Activated CD4-positive, alpha-beta T cell treated with anti-CD3 and anti-CD28 coated beads for 24 hours (primary cell): ENCODE data around the gene TUBB2B.
"Not testable (repeated sequence)": the region's sequence is repeated elsewhere in the genome, so short reads cannot be mapped to it uniquely, and the experiment has no call there.

ENCODE experiments used
- DNase-seq, 2 donors: peaks; one replicate each; pipeline ENCODE4 v3.0.0-alpha.2; 2020; ENCODE audit warnings: low read depth in 2 of 2

TUBB2B gene

DNA sequence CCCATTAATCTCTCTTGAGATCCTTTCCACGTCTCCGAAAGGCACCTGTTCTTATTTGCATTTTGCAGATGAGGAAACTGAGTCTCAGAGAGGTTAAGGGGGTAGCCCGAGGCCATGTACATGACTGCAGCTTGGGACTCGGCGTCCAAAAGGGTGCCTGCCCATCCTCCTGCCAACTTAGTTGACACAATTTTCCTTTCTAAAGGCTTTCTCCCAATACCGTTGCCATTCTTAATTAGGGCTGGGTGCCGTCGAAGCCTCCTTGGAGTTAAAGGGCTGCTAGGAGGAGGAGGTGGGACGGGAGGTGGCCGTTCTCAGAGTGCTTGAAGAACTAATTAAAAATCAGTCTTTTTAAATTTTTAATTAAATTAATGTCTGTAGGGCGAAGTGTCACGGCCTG lies 30.7 kb upstream of the TUBB2B start:
- no peak for DNase-seq

DNA sequence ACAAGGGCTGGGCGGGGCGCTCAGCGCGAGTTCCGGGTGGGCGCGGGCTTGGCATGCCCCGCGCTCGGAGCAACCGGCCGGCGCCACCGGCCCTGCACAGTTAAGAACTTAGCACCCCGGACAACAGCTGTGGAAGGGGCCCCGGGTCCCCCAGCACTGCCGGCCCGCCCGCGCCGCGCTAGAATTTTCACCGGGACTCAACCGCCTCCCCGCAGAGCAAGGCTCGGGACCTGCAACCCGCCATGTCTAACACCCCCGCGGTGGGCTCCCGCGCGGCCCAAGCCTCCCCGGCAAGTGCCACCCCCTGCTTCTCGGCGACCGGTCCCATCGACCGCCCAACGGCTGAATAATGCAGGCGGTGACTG lies 26.1 kb upstream of the TUBB2B start:
- DNase-seq = no peak

DNA sequence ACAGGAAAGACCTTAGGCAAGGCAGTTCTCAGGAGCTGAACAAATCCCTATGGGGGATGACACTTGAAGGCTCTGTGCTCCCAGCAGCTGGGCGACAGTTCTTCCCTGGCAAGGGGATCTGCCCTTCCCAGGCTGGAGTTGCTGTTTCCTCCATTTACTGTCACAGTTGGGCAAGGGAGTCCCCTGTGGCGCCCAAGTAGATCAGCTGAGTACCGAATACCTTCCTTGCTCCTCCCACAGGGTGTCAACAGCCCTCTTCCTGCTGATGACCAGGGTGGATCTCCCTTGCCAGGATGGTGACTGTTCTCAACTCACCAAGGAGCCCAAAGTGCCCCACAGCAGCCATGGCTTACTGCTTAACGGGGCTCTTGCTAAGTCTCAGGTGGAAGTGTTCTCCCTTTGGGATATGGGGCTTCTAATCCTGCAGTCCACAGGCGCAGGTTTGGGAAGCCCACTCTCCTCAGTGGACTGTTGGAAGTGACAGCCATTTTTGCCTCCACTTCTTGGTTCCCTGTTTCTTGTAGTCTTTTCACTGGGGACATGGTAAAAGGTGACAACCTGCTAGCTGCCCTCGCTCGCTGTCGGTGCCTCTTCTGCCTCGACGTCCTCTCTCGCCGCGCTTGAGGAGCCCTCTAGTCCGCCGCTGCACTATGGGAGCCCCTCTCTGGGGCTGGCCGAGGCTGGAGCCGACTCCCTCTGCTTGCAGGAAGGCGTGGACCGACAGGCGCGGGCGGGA lies 25.6 kb upstream of the TUBB2B start:
- DNase-seq = no peak

DNA sequence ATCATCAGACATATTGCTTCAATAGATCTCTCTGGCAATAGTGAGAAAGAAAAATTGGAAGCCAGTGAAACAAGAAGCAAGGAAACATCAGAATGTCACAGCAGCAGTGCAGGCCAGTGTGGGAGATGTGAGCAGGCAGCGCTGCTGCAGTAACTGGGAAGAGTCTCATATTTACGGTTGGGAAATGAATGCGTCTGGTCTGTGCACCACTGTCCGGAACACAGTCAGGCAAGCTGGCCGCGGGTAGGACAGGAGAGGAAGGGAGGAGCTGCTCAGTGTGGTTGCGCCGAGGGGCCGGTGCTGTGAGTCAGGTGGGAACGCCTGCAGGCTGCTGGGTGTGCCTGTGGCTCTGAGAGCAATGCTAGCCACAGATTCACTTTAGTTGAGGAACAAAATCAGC lies 24.9 kb upstream of the TUBB2B start:
- no peak for DNase-seq

DNA sequence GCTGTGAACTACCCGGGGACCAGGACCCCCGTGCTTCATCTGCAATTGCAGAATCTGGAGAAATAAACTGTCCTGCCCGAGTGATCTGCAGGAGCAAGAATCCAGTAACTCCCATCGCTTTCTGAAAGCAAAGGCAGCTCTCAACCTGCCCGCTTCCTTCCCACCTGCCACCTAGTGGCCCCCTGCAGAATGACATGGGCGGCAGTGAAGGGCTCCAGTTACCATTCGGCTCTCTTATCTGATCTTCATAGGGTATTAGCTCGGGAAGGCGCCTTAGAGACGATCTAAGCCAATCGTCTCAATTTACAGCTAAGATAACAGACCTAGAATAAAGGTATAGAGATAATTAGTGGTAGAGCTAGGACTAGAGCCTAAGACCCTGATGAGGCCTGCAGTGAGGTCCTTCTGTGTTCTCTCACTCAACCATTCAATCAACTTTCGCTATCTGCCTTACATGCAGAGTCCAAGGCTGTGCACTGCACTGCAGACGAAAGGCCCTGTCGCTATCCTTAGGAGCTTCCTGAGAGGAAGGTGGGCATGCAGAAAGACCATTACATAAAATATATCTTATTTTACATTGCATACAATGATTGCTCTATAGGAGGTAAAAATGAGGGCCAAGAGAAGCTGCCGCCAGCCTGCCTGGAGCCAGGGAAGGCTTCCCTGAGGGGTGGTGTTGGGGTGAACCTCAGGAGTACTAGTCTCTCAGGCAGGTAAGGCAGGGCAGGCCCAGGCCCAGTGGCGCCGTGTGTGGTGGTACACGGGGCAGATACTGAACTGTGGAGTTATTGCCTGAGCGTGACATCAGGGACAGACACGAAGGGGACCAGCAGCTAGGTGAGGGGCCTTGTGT lies 24.2 kb upstream of the TUBB2B start:
- peak; percentile 70 to 75 for DNase-seq

DNA sequence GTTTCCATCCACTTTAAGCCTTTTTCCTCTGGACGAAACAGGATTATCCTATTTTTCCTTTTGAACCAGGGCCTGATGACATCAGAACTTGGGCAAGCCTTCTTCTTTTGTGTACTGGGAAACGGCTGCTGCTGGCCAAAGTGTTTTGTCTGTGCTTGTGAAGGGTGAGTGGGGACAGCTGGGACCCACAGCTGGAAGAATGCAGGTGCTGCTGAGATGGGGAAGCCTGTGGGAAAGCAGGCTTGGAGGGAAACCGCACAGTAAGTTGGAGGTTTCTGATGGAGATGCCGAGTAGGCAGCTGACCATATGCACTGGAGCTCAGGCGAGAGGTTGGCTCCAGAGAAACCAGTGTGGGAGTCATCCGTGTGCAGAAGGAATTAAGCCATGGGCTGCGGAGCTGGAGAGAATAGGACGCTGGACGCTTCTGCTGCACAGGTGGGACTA lies 22.8 kb upstream of the TUBB2B start:
- no peak for DNase-seq

DNA sequence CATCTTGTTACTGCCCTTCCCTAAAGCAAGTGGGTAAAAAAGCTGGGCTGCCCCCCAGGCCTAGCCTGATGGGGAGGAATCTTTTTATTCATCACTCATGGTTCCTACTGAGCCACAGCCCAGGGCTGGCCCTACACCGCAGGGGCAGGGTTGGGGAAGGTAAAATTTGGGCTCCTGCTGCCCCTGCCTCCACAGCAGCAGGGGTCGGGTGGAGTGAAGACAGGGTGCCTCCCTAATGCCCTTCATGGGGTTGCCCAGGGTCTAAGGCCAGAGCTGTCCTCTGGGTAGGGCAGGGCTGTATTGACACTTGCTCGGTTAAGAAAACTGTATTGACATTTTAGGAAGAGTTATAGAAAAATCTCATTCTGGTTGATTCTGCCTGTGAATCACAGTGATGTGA lies 22.4 kb upstream of the TUBB2B start:
- no peak for DNase-seq

DNA sequence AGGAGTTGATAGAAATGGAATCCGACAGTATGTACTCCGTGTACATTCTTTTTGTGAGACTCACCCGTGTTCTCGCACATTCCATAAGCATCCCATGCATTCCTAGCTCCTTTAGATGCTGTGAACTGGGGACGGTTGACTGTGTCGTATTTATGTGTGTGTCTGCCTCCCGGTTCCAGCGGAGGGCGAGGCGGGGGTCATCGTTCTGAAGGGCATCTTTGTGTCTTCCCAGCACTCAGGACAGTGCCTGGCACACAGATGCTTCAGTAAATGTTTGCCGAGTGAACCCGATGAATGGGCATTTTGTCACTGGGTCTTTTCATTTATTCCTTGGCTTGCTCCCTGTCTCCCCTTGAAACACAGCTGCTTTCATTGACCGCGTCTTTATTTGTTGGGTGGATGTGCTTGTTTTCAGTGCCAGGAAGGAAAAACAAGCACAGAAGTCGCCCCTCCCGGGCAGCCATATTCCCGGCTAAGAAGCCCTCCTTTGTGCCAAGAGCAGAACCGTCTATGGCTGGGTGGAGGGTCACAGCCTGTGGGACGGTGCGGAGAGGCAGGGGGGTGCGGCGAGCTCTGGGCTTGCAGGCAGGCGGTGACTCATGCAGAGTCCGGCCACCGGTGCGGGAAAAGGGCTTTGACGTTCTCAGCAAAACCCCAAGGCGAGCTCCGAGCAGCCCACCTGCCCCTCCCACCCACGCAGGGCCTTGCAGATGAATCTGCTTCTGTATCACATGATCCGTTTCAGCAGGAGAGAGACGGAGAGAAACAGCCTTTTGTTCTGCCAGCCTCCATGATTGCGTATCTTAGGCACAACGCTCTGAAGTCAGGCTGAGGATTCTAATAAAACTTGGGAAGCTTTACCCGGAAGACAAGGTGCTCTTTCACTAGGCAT lies 20.0 kb upstream of the TUBB2B start:
- no peak for DNase-seq

DNA sequence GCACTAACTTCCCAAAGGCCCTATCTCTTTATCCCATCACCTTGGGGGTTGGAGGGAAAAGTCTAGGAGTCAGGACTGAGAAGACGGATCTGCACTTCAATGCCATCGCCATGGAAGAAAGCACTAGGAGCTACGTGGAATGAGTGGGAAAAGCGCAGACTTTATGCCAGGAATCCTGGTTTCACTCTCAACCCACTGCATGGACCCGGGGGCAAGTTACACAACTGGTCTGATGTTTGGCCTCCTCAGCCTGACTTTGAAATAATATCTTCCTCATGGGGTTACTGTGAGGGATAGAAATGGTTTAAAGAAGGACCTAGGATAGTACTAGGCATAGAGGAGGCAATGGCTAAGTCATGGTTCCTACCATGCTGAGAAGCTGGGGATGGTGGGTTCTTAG lies 17.8 kb upstream of the TUBB2B start:
- no peak for DNase-seq

DNA sequence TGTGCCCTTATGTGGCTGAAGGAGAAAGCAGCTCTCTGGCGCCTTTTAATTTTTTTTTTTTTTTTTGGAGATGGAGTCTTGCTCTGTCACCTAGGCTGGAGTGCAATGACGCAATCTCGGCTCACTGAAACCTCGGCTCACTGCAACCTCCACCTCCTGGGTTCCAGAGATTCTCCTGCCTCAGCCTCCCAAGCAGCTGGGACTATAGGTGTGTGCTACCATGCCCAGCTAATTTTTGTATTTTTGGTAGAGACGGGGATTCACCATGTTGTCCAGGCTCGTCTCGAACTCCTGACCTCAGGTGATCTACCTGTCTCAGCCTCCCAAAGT lies 17.3 kb upstream of the TUBB2B start:
- DNase-seq = not testable (repeated sequence)

DNA sequence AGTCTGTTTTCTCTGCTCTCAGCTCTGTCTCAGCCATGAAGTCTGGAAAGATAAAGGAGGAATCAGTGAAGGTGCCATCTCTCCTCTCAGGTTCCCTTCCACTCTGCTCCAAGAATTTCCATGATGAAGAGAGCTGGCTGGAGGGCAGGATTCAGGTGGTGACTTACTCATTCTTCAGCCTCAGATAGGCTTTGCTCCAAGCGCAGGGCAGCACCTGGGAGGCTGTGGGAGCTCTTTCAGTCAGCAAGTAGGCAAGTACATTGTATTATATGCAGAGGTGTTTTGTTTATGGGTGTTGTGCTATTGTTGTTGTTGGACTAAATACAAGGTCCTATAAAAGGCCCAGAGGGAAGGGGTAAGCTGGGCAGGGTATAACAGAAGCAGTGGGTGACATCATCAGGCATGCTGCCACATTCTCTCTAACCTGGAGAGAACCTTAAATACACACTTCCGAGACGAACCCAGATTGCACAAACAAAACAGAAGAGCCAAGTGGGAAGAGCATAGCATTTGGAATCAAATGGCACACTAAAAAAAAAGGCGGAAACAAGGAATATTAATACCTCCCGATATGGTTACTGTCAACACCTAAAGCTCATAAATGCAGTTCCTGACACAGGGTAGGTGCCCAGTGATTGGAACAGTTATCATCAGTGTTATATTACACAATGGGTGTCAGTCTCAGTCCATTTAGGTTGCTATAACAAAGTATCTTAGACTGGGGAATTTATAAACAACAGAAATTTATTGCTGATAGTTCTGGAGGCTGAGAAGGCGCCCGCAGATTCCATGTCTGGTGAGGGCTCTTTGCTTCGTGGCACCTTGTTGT lies 16.8 kb upstream of the TUBB2B start:
- no peak for DNase-seq

DNA sequence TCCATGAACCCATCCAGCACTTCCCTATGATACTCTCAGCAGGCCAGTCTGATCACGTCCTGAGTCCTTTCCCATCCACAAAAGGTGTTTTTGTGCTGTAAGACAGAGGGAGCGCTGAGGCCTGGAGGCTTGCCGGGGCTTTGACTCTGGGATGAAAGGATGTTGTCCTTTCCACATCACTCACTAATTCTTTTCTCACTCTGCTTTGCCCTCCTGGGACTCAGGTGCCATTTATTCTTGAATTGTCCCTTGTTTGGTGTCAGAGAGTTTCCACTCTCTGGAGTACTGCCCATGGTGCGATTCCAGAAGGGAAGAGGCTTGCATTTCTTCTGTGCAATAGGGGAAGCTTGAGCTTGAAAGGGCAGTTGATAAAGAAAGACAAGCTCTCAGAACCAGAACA lies 15.3 kb upstream of the TUBB2B start:
- no peak for DNase-seq

DNA sequence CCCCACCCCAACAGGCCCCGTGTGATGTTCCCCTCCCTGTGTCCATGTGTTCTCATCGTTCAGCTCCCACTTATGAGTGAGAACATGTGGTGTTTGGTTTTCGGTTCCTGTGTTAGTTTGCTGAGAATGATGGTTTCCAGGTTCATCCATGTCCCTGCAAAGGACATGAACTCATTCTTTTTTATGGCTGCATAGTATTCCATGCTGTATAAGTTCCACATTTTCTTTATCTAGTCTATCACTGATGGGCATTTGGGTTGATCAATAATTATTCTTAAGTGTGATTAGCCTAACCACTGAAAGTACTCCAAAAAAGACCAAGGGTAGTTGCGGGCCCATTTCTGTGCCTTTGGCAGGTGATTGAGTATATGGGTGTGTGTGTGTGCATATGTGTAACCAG lies 14.3 kb upstream of the TUBB2B start:
- not testable (repeated sequence) for DNase-seq

DNA sequence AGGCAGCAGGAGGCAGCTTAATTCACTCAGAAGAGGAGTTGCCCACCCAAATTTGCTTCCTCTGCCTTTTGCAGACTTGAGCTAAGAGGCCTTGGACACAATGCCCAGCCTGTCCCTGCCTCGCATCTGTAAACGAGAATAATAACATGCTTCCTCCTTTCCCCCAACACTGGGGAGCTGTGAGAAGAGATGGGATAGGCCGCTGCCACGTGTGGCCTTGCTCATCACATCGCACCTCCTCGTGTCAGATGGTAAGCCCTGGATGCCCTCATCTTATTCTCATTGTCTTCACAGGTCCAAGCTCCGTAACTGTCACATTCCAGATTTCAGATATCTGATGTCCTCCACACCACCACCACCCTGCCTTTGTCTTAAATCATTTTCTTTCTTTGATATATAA lies 13.1 kb upstream of the TUBB2B start:
- no peak for DNase-seq

DNA sequence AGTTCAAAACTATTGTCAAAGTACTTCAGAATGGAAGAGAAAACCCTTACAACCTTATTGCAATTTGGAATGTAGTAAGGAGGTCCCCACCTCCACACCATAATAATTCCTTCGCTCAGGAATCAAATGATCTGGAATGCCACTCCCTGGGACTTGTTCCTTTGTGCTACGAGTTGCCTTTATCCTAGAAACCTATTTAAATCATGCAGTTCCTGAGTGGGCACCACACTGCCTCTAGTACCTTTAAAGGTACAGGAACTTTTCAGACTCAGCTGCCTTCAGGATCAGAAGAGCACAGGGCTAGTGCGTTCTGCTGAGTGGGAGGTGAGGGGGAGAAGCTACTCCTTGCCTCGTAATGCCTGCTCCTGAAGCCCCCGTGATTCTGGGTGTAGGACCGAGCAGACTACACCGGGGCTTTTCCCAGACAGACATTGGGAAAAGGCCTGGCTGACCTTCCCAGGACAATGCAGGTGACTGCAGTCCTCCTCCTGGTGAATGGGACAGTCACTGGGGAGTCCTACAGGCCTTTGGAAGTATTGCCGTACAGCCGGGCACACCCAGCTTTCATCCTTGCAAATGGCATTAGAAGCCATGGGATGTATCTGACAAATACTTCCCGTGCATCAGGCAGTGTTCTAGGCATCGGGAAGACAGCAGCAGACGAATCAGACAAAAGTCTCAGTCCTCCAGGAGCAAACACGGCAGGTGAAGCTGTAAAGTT lies 11.8 kb upstream of the TUBB2B start:
- no peak for DNase-seq

DNA sequence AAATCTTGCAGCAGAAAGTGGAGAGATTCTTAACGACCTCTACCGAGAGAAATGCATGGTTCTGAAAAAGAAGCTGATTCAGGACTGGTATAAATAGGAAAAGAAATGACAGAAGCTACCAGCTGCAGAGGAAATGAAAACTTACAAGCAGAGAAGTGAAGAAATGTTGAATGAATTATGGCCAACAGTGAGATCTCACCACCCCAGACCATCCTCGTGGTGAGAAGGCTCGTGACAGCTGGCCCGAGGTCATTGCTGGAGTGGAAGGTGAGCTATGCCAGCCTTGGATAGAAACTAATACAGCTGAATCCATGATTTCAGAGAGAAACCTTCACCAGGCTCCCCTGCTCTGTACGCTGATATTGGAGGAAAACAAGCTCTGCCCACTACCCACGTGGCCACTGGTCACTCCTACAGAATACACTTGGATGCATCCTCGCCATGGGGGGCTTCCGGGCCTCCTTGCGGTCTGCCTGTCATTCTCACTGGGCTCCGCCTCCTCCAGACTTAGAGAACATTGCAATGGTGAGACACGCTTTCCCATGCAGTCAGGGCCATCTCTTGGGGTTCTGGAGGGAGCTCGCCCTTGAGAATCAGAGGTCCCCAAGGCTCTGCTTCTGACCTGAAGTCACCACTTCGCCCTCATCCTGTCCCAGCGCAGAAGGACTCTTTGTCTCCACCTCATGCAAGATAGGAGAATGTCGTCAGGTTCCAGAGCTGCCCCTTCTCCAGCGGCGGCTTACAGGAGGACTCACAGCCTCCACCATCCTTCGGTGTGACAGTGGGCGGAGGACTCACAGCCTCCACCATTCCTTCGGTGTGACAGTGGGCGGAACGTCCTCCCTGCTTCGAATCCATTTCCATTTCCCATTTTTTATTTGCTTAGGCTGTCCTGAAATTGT lies 10.6 kb upstream of the TUBB2B start:
- DNase-seq = no peak

DNA sequence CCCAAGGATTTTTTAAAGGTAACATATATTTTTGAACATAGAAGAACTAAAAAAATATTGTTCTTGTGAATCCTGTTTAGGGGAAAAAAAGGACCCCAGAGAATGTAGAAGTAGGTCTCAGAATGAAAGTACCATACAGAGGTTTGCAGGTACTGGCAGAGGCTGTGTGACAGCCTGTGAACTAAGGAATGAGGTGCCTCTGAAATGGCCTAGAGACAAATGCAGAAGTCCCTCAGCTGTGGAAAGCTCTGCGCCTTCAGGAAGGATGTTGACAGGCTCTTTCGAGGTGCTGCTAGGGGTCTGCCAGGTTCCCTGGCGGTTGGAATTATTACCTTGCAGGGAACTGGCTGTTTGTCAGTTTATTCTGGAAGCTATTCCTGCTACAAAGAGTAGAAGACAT lies 8.6 kb upstream of the TUBB2B start:
- DNase-seq = no peak

DNA sequence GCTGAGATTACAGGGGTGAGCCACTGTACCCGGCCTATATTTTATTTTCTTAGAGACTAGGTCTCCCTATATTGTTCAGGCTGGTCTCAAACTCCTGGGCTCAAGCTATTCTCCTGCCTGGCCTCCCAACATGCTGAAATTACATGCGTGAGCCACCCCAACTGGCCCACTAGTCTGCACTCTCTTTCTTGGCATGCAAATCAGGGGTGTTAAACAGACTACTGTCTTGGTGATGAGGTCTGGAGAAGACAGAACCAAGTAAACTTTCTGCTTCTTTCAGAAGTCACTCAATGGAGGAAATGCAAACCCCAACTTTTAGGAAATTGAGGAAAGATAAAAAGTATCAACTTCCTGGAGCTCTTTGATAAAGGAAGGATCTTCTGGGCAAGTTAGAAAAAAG lies 8.0 kb upstream of the TUBB2B start:
- DNase-seq = no peak

DNA sequence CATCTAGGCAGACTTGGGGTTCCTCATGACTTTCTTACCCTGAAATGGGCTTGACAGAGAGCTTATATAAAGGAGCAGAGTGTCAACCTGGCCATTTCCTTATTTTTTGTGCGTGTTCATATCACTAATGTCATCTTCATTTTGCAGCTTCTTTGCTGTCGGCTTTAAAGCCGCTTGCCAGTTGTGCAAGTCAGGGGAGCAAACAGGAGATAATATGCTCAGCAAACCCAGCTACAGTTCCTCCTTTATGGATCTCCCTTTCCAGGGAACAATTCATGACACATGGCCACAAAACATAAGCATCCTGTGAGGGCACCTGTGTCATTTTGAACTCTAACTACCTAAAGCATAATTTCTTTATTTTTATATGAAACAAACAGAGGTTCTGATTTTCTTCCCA lies 6.5 kb upstream of the TUBB2B start:
- no peak for DNase-seq

DNA sequence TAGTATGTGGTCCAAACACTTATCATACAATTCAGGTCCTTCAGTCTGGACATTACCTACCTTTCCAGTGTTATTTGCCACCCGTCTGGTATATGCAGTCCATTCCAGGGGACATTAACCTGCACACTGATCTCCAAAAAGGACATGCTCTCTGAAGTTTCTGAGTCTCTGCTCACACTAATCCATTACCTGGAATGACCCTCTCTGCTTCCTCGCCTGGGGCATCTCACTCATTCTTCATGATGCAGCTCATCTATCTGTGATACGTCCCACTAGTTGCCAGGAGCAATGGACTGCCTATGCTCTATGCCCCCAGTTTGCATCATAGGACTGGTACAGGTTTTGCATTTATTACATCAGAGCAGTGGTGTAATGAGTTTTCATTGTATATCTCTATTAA lies 5.9 kb upstream of the TUBB2B start:
- no peak for DNase-seq
